ENCODE results near the gene TMEM233.

The TMEM233 gene

DNA sequence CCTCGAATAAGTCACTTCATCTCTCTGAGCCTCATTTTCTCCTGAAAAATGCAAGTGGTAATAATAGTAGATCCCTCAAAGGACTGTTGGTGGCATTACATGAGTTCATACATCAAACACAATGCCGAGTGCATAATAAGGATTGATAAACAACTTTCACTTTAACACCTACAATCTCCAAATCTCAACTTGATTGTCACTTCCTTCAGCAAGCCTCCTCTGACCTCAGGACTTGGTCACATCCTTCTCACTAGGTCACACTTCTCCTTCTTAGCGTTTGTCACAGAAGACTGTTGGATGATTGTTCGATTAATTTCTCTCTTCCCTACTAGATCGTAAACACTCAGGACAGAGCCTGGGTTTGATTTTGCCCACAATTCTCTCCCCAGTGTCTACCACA, 66.5 kb downstream of the TMEM233 start:
- DNase-seq = no peak

DNA sequence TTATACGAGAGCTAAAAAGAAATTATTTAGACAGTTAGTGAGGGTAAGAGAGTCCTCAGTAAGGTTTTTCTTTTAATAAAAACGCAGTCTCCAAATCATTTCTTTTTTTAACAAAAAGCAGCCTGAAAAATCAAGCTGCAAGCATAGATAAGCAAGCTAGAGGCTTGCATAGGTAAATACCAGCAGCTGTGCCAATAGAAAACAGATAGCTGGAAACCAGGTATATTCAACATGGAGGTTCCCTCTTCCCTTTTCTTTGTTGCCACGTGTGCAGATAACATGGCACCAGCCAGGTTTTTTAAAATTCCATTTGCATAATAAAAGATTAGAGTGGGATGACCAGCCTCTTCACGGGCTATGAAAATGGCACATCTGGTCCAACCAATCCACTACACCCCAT, 68.3 kb downstream of the TMEM233 start:
- DNase-seq = no peak

DNA sequence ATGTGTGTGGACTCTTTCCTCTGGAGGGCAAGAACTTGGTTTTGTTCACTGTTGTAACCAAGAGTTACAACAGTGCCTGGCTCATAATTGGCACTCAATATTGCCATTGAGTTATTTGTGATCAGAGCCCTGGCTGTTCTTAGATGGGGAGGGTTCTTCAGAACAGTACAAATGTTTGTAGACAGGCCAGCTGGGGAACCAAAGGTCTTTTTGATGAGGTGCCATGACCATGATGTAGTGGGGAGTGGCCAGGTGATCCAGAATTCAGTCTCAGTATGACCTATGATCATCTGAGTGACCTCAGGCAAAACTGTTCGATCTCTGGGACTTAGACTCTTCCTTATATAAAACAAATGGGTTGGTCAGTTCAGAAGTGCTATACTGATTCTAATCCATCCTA, 71.1 kb downstream of the TMEM233 start:
- no peak for DNase-seq

DNA sequence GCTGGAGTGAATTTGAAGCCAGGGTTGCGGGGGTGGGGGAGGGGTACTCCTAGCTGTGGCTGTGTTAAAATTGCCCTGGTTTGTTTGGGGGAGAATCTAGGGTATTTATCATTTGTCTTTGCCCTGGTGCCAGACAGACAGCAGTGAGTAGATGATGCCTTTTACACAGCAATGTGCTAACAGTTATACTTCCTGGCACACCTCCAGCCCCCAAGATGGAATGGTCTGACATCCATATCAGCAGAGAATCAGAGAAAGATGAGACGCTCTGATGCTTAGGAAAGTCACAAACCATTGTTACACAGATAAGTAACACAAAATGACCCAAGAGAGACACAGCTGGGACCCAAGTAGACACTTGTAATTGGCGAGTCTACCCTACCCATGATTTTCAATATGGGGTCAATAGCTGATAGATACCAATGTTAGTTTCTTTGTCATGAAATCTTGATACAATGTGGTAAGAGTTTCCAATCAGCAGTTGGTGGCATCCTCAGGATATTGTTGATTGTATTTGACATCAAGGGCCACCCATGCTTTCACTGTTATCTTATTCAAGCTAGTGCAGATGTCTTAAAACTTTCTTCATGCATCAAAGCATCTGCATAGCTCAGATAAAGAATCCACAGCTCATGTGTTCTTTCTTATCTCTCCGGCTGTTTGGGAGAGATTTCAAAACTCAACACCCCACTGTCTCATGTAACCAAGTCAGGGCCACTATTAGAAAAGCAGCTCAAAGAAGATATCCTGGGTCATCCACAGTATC, 71.8 kb downstream of the TMEM233 start:
- no peak for DNase-seq

DNA sequence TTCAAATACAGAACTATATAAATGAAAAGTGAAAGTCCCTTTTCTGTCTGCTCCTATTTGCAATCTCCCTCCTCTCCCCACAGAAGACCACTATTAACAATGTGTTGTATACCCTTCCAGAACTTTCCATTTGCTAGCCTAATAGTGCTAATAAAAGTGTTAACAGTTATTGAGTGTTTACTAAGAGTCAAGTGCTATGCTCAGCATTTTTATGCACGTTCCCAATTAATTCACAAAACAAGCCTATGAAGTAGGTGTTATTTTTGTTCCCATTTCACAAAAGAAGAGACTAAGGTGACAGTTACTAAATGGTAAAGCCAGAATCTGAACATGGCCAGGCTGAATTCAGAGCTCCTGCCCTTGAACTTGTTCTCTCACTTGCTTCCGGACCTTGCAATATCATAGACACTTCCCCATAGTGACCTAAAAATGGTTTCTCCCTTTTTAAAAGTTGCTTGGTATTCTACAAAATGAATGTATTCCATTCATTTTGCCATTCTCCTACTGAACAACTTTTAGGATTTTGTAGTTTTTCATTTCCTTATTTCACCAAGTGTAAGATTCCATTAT, 72.7 kb downstream of the TMEM233 start:
- DNase-seq = no peak

DNA sequence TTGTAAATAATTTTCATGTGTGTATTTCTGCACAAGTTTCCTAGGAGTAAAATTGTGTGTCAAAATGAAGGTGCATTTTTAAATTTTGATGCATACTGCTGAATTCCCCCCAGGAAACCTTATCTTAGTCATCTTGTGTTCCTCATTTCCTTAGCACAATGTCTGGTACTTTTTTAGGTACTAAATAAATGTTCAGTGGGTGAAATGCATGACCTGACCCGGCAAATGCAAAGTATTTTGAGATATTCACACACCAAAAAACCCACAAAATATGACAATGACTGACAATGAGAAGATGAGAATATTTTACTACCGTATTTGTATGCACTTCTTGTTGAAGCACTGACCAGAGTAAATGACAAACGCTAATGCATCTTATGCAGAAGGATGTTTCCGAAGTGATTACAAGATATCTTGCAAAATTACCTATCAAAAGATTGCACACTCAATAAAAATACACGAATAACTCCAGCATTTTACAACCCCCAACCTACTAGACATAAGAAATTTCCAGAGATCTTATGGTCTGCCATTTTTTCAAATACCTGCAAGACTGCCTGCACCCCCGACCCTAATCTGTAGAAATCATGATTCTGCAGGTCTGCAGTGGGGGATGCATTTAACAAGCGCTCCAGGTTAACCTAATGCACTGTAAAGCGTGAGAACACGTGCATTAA, 73.5 kb downstream of the TMEM233 start:
- no peak for DNase-seq

DNA sequence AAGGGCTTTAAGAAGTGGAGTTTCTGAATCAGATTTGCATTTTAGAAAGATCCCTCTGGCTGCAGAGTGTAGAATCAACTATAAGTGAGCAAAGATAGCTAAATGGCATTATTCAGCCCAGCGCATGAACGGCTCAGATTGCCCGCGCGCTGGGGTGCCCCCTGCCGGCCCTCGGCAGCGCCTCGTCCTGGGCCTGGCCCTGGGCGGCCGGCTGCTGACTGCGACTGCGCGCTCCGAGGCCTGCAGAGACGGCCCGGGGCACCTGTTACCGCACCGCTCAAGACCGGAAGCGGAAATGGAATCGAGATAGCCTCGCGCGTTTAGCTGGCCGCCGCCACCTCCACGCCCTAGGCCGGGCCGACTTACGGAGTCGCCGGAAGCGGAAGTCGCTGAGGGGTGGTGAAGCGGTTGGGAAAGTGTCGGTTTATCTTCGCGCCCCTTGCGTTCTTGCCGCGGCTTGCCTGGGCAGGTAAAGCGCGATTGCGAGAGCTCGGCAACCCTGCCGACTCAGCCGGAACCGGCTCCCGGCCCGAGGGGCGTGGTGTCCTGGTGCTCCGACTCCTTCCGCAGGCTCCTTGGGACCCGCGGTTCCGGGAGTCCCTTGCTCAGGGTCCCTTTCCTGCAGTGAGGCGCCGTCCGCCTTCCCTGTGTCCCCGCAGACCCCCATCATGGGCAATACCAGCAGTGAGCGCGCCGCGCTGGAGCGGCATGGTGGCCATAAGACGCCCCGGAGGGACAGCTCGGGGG, 74.2 kb downstream of the TMEM233 start, which contains the start of gene PRKAB1:
PRKAB1 (plus strand) TSS at position 557 of the 747 bp plus-strand sequence; CDS start at position 669, 112 bp downstream.
- DNase-seq = peak; percentile 98

DNA sequence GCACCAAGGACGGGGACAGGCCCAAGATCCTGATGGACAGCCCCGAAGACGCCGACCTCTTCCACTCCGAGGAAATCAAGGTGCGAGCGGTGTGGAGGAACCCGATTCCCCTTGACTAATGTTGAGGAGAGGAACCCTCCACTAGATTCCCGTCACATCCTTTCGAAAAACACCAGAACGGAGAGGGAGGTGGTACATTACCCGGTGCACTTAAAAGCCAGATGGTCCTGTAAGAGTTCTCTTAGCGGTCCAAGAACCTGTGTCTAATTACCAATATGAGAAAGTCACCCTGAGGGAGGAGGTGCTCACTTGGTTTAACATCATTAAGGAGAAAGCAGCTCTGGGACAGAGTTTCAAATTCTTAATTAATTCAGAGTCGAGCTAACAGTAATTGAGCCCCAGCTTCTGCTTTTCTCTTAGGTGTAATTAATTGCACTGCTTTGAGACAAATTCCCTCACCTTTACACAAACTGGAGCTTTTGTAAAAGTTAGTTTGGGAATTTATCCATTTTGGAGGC, 74.8 kb downstream of the TMEM233 start:
- DNase-seq = no peak

DNA sequence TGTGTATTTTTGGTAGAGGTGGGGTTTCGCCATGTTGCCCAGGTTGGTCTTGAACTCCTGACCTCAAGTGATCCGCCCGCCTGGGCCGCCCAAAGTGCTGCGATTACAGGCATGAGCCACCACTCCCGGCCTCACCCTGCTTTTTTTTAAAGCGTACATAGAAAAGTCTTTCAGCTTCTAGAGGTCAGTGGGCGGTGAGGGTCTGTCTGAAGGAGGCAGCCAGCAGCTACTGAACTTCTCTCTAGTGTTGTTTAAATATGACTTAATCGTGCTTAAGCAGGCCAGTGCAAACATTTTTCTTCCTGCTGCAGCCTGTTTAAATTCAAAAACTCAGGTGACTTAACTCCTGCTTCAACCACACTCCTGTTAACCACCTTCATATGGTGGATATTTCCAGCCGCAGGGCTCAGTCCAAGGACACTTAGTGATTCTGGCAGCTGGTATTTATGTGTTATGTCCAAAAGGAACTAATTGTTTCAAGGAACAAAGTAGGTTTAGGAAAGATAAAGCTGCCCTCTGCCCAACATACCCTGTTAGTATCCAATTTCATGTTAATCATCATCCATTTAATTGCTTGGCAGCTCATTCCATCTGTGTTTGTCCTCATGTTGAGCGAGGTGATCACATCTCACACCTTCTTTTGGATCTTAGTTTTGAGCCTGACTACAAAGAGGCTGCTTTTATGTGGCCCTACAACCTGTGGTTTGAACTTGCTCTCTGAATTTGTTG, 76.3 kb downstream of the TMEM233 start:
- no peak for DNase-seq

DNA sequence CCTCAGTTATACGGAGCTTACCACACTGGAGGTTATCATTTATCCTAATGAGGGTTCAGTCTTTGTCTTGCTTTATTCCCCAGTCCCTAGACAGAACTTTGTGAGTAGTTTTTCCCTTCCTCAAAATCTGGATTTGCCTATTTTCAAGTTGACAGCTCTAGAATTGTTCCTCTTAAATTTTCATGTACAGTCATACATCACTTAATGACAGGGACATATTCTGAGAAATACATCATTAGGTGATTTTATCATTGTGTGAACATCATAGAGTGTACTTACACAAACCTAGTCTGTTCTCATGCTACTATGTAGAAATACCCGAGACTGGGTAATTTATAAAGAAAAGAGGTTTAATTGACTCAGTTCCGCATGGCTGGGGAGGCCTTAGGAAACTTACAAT, 77.5 kb downstream of the TMEM233 start:
- DNase-seq = no peak

DNA sequence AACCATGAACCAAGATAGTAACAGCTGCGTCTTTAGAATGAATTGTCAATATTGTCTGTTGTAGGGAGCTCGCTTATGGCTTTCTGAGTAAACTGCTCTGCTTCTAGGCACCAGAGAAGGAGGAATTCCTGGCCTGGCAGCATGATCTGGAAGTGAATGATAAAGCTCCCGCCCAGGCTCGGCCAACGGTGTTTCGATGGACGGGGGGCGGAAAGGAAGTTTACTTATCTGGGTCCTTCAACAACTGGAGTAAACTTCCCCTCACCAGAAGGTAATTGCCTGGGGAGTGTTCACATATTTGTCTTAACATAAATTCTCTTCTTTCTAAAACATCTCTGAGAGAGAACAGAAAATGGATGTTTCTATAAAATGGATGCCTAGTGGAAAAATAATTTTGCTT, 78.6 kb downstream of the TMEM233 start:
- no peak for DNase-seq

DNA sequence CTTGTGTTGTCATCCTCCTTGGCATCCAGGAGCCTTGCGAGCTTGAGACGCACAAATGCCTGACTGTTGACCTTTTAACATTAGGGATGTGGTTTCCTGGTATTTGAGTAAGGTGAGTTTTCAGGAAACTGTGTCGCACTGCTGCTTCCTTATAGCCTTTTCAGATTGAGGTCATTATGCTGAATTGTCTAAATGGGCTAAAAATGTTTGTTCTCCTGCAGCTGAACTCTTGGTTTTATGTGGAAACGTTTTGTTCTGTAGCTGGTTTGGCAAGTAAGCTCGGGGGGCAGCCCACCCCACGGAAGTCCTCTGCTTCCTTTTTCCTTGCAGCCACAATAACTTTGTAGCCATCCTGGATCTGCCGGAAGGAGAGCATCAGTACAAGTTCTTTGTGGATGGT, 80.1 kb downstream of the TMEM233 start:
- DNase-seq = no peak

DNA sequence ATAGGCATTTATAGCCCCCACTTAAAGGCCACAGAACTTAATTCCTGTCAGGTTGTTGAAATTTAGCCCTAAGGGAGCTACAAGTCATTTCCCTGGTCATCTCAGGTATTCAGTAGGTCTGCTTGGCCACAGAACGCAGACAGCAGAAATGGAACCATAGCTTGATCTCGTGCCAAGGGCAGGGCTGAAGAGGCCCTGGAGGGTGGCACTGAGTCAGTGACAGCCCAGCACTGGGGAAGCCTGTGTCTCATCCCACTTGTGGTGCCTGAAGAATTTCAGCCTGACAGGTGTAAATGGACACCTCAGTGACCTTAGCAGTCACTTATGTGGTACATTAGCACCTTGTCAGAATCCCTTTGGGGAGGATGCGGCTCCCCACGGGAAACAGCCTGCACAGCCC, 81.0 kb downstream of the TMEM233 start:
- no peak for DNase-seq

DNA sequence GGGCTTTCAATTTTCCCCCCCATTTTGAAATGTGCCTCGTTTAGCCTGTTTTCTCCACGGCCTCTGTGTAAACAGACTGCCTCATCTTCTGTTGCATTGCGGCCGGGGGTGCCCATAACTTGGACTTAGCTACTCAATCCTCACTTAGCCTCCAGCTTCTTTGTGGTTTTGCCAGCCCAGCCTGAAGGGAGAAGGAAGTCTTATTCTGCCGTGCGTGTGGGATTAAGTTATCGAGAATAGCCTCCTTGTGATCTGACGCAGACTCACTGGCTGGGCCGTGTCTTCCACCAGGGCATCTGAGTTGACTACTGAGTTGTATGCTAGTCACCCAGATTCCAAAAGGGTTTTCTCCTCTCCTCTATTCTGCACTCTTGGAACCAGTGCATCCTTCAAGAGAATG, 82.4 kb downstream of the TMEM233 start:
- no peak for DNase-seq

DNA sequence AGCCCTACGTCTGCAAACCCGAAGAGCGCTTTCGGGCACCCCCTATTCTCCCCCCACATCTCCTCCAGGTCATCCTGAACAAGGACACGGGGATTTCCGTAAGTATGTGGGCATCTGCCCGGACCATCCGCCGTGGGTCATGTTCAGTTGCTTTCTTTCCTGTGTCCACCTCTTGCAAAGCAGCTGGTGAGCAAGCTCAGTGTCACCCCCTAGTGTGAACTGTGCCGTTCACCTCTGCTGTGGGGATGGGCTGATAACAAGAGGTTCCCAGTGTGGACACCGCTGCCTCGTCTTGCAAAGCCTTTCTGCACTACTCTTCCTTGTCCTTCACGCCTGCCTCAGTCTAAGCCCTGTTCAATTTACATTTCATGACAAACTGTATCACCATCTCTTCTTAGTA, 83.0 kb downstream of the TMEM233 start:
- no peak for DNase-seq

DNA sequence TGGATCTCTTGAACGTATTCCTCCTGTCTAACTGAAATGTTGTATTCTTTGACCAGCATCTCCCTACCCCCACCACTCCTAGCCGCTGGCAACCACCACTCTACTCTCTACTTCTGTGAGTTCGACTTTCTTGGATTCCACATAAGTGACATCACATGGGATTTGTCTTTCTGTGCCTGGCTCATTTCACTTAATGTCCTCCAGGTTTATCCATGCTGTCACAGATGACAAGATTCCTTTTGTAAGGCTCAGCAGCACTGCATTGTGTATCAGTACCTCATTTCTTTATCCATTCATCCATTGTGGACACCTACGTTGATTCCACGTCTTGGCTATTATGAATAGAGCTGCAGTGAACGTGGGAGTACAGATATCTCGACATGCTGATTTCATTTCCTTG, 84.9 kb downstream of the TMEM233 start:
- DNase-seq = peak; percentile 38

DNA sequence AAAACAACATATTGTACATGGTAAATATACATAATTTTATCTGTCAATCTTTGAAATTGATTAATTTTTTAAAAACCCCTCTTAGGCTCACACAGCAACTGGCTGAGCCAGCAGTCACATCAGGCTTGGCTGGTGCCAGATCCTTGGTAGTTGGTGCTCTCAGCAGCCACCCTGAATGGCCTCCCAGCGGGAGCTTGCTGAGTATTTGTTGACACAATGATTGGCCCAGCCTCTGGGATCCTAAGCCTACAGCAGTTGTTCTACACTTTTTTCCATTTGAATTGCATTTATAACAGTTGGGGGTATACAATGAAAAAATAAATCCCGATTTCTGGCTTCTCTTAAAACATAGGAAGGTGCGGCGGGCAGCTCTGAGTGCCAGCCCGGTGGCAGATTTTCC, 85.5 kb downstream of the TMEM233 start:
- peak; percentile 92 for DNase-seq

DNA sequence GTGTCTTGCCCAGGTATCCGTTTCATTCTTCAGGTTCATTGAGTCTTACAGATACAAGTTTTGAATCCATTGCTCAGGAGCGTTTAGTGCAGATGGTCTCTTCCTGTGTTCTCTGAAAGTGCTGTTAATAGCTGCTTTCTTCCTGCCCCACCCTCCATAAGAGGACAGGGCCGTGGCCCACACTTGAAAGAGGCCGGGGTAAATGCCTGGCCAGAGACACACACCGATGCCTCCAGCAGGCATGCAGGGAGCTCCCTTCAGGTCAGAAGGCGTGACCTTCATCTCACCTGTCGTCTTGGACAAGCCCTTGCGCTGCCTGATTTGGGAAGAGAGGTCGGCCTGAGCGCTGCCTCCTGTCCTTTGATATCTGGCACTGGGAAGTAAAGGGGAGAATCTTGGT, 85.9 kb downstream of the TMEM233 start:
- no peak for DNase-seq

DNA sequence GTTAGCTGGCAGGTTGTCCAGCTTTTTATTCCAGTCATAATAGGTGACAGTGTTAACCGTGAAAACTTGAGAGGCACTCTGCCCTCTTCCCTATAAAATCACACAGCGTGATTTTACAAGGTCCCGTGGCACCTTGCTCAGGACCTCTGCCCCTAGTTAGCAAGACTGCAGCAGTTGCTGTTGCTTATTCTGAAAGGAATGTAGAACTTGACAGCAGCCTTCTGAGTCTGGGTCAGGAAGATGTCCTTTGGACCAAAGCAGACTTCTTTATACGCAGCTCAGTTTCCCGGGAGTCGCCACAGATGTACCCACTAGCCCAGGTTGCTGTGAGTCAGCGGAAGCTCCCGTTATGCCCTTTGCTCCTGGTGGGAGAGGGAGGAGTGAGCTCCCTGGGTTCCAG, 87.5 kb downstream of the TMEM233 start:
- no peak for DNase-seq

DNA sequence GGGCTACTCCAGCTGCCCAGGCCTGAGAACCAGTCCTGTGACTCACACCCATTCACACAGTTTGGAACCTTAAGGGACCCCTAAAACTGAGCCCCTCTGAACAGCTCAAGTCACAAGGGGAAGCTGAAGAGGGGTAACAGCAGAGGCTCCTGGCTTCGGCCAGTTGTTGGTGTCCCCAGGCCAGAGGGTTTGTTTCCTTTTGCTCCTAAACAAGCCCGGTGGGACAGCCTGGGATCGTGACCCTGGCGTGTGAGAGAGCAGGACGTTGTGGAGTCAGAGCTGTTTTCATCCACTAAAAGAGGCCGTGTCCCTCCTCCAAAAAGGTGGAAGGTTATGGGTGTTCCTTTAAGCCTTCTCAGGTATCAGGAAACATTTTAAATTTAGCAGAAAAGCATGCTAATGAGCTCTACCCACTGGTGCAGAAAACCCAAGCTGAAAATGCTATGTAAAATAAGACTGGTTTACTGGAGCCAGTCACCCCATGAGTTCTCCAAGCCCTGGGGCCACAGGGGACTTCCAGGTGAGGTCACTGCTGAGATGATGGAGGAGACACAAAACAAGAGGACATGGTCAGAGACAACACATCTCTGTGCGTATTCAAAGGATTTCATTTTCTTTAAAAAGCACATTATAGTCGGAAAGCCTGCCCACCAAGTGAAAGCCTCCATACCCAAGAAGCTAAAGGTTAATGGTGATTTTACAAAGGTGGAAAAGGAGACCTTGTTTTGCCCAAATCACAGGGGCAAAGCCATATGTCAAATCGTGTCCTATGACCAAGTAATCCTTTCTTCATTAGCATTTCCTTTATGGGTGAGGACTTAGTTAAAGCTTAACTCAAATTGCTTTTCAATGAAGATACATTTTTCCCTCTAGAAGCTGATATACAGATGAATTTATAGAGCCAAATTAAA, 88.4 kb downstream of the TMEM233 start:
- DNase-seq = no peak

DNA sequence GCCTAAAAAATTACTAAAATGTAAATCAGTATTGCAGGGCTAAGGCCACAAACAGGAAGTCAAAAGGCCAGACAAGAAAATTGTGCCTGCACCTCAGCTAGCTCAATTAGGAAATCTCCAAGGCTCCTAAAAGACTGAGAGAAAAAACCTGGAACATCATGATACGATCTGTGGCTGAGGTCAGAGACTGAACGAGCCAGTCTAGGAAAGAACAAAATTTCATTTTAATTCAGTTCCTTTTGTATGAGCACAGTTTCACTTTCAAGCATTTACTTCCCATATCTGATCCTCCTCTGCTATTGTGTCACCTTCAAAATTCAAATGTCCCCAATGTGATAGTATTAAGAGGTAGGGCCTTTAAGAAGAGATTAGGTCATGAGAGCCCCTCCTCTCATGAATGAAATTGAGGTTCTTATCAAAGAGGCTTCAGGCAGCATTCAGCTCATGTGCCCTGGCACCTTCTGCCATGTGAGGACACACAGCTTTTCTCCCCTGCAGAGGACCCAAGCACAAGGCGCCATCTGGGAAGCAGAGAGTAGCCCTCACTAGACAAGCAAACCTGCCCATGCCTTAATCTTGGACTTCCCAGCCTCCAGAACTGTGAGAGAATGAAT, 89.2 kb downstream of the TMEM233 start:
- DNase-seq = no peak

All from NCI-H345 (cell line).